CD4-positive, alpha-beta T cell treated with Interleukin-4 for 1 hour (primary cell): Measurements from ENCODE around the gene METRNL.
A peak's percentile ranks its signal among the peaks of the same experiment; 100 is the strongest.
"Not testable (repeated sequence)": the region's sequence is repeated elsewhere in the genome, so short reads cannot be mapped to it uniquely, and the experiment has no call there.

Source experiments
- DNase-seq, 2 donors: peaks; one replicate each; pipeline ENCODE4 v3.0.0-alpha.2; 2020 to 2022

METRNL gene

GRCh38 chr17:83053021-83053681 is 26.3 kb upstream of the METRNL start:
- peak in 1 of 2 donors; percentile 10 for DNase-seq

- DNase-seq, result peak; percentile 57 to 81
Observed at GRCh38 chr17:83053739-83054451, 25.5 kb upstream of the METRNL start.

- peak in 1 of 2 donors; percentile 10 for DNase-seq
Observed at GRCh38 chr17:83054518-83055125, 24.8 kb upstream of the METRNL start.

DNA sequence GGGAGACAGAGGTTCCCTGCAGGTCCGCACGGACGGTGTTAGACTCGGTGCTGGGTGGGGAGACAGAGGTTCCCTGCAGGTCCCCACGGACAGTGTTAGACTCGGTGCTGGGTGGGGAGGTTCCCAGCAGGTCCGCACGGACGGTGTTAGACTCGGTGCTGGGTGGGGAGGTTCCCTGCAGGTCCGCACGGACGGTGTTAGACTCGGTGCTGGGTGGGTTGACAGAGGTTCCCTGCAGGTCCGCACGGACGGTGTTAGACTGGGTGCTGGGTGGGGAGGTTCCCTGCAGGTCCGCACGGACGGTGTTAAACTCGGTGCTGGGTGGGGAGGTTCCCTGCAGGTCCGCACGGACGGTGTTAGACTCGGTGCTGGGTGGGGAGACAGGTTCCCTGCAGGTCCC is 24.2 kb upstream of the METRNL start:
- DNase-seq, result not testable (repeated sequence)

DNA sequence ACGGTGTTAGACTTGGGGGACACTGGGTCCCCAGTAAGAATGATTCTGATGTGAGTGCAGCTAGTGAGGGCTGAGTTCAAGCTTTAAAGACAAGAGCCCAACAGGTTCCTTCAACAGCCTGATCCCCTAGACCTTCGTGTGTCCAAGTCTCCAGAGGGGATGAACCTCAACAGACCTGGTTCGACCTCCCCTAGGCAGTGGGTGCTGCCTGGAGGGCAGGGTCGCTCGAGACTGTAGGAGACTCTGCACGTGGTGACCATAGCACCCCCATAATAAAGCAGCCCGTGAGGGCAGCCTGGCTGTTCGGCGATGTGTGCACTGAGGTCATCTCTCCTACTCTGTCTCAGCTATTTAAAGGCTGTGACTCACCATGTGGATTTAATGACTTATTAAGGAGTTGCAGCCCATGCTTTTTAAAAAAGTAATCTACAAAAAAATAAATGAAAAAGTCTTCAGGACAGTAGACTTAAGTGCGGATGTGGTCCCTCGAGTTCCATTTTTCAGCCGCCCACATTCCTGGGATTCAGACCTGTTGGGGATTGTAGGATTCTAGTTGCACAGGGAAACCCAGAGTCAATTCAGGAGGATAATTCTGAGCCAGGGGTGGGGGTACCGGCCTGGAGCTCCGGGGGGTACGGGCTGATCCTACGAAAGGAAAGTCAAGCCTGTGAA is 23.4 kb upstream of the METRNL start:
- DNase-seq, result peak in 1 of 2 donors; percentile 10

- DNase-seq, result peak in 1 of 2 donors; percentile 9
Observed at GRCh38 chr17:83056583-83057396, 22.6 kb upstream of the METRNL start.

GRCh38 chr17:83057397-83057761 is 22.0 kb upstream of the METRNL start:
- DNase-seq, result peak in 1 of 2 donors; percentile 2

GRCh38 chr17:83057793-83058265 is 21.6 kb upstream of the METRNL start:
- peak in 1 of 2 donors; percentile 9 for DNase-seq

DNA sequence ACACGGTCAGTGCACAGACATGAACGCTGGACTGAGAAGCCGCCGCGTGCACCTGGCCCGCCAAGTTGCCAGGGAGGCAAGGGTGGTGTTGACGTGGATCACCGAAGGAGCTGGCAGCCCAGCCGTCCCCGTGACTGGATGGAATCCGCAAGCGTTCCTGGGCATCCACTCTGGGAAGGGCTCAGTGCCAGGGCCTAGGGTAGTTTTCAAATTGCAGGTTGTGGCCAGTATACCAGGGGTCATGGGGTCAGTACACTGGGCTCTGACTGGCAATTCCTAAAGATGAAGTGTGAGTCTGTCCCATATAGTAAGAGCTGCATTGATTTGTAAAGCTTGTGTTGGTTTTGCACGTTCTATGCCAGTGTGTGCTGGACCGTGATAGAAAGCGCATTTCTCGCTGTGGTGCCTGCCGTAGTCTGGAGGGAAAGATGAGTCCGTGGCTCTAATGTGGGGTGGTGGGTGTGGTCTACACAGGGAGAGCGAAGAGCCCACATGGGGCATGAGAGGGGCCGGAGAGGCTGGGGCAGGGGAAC is 21.1 kb upstream of the METRNL start:
- peak in 1 of 2 donors; percentile 3 for DNase-seq

GRCh38 chr17:83061586-83061985 is 17.8 kb upstream of the METRNL start:
- DNase-seq, result no peak

DNA sequence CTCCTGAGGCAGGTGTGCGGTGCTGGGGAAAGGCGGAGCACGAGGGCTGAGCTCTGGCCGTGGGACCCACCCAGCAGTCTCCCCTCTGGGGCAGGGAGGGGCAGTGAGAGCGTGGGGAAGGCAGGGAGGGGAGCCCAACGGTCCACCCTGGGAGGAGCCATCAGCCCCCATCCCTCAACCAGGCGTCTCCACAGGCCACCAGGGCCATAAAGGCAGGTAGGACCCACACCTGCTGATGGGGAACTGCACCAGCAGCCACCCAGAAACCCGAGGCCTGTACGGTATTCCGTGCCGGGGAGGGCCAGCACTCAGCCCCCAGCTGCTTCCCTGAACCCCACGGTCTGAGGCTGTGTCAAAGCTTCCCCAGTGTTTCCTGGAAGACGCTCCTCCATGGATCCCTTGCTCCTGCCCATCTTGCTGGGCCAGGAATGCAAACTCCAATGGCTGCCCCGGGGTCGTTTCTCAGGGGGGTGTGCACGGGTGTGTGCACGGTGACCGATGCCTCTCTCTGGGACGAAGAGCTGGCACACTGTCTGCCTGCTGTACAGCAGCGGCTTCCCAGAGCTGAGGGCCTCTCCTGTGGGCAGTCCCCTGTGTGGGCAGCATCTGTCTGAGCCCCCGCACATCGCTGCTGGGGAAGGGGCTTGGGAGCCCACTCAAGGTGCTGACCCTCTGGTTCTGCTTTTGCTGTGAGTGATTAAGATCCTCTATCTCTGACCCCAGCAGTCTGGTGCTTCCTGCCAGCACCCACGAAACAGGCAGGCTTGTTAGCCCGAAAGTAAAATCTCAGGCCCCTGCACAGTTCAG is 17.2 kb upstream of the METRNL start:
- DNase-seq, result peak in 1 of 2 donors; percentile 10

DNA sequence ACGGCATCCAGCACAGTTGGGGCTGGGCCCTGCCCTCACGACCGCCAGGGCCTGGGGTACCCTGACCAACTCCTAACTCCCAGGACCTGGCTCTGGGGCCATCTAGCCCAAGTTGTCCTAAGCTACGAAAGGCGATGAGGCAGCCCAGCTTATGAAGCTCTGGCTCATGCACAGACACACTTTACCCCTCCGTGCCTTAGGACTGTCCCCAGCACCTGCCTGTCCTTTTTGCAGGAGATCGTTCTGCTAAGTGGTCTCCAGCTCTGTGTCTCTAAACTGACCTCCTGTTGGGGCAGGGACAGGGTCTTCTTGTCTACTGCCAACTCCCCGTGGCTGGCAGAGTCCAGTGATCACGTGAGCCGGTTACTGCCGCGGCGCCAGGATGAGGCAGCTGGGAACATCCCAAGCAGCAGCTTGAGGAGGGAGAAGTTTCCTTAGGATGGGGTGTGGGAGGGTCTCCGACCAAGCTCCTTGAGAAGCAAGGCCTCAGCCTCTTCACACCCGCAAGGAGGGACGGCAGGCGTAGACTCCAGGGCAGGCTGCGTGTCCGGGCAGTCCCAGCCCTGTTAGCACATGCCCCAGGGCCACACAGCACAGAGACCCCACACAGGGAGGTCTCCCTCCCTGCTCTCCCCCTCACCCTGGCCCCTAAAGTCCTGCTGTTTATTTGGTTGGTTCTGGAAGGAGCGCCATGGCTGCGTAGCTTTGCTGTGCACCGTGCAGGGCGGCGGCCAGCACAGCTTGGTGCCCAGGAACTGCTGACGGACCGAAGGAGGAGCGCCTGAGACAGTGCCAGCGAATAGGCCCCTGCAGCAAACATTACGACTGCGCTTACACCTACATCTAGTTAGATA is 16.4 kb upstream of the METRNL start:
- peak in 1 of 2 donors; percentile 10 for DNase-seq

DNA sequence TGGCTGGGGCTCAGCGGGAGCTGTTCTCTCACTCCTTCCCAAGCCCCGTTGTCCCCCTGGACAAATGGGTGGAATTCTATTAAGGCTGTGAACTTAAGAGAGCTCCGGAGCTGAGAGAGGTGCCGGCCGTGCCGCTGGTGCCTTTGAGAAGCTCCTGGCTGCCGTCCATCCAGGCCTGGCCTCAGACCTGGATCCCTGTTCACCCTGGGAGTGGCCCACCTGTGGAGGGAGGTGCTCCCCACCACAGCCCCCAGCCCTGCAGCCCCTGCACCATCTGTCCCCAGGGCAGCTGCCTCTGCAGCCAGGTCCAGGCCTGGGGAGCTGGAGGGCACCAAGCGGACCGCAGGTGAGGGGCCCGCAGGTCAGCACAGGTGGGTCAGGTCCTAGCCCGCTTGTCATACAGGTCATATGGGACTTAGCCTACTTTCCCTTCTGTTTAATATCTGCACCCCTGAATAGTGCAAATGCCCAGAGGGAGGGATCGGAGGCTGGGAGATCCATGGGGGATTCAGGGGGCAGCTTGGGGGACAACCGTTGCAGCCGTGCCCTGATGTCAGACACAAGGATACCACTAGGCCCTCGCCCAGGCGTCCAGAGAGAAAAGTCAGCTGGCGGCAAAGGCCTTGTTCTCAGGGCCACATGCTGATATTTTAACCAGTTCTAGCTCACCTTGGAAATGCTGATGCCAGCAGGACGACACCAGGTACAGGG is 15.2 kb upstream of the METRNL start:
- peak in 1 of 2 donors; percentile 7 for DNase-seq

GRCh38 chr17:83064732-83065659 is 14.4 kb upstream of the METRNL start:
- peak in 1 of 2 donors; percentile 5 for DNase-seq

- DNase-seq, result peak in 1 of 2 donors; percentile 10
Observed at GRCh38 chr17:83065660-83066542, 13.5 kb upstream of the METRNL start.

DNA sequence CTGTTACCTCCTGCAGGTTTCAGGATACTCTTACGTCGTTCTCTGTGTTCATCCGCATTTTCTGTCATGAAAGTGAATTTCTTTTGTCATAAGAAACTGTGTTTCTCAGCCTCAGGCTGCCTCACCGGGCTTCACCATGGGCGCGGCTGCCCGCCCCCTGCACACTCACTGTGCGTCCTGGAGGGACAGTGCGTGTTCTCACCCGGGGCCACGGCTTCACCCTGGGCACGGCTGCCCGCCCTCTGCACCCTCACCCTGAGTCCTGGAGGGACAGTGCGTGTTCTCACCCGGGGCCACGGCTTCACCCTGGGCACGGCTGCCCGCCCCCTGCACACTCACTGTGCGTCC is 12.9 kb upstream of the METRNL start:
- peak in 1 of 2 donors; percentile 7 for DNase-seq

GRCh38 chr17:83067071-83067717 is 12.2 kb upstream of the METRNL start:
- no peak for DNase-seq
